Gastrocnemius medialis (tissue), 4 donors: ENCODE data around the gene FCHSD2. TPM values are rescaled to one million over a fixed set of nuclear protein-coding genes. Genes with fewer than 3 reads are reported as not detected.

Source experiments
- ATAC-seq, 2 donors: fragments of 150-250 bp; one replicate each; pipeline ENCODE4 v1.9.1; 2016
- DNase-seq, 2 donors: peaks; one replicate each; pipeline ENCODE4 v3.0.0-alpha.2; 2019
- H3K27ac ChIP-seq, 4 donors: fragments of 200-600 bp; sonication (generic); 1 replicate in 1 of 4; 2 replicates in 3 of 4; pipeline ENCODE4 v1.5.1; 2016 to 2018; ENCODE audit warnings: mild to moderate bottlenecking in 2 of 4, moderate library complexity in 1 of 4
- H3K27me3 ChIP-seq, 3 donors: fragments of 200-600 bp; sonication (generic) in 2 of 3; 1 replicate in 1 of 3; 2 replicates in 2 of 3; pipeline versions ENCODE4 v1.5.1 to v1.6.0; 2016 to 2019; ENCODE audit warnings: mild to moderate bottlenecking in 1 of 3, moderate library complexity in 1 of 3
- H3K36me3 ChIP-seq, 2 donors: fragments of 200-600 bp; sonication (generic) in 1 of 2; one replicate each; pipeline ENCODE4 v1.5.1; 2017 to 2018
- H3K4me1 ChIP-seq, 2 donors: fragments of 200-600 bp; sonication (generic) in 1 of 2; one replicate each; pipeline ENCODE4 v1.5.1; 2016 to 2017; ENCODE audit warnings: mild to moderate bottlenecking in 2 of 2
- H3K4me3 ChIP-seq, 4 donors: fragments of 200-600 bp; sonication (generic) in 3 of 4; 1 replicate in 1 of 4; 2 replicates in 3 of 4; pipeline ENCODE4 v1.5.1; 2016 to 2019; ENCODE audit warnings: mild to moderate bottlenecking in 2 of 4
- H3K9me3 ChIP-seq, 3 donors: fragments of 200-600 bp; sonication (generic) in 2 of 3; 1 replicate in 1 of 3; 2 replicates in 2 of 3; pipeline ENCODE4 v1.5.1; 2016 to 2019
- POLR2A ChIP-seq, 2 donors: fragments of 450-650 bp; IDR thresholded peaks; one replicate each; pipeline ENCODE4 v1.6.1; 2017; ENCODE audit warnings: antibody characterized with exemption in 2 of 2, mild to moderate bottlenecking in 2 of 2, moderate library complexity in 2 of 2
- in situ Hi-C, 4 donors: fragments of 200-750 bp; cut with MboI; loops; one replicate each; pipeline versions ENCODE4 v1.15.0 to v1.8.0; 2017; ENCODE audit warnings: low sequenced_read_pairs in 4 of 4
- intact Hi-C: fragments of 100-400 bp; cut with DNase I; formaldehyde crosslinking; loops from one replicate; pipeline ENCODE4 v1.15.1; 2023; ENCODE audit warnings: low total_unique reads
- total RNA-seq, 4 donors: library from RNA; depleted of rRNA; stranded (reverse); fragments of >200 nt; gene quantifications; one replicate each; pipeline versions ENCODE4 v1.1.0 to v1.2.3, GENCODE V29; 2016
- TF ChIP-seq, protein P1 (sequence below), 5 experiments: fragments of 450-650 bp in 3 of 5; fragments of 200-600 bp in 2 of 5; sonication (generic) in 2 of 5; IDR thresholded peaks in 4 of 5; conservative IDR thresholded peaks in 1 of 5; 1 replicate in 4 of 5; 2 replicates in 1 of 5; pipeline ENCODE4 v1.5.1; 2016 to 2019; ENCODE audit warnings: antibody characterized with exemption in 5 of 5, mild to moderate bottlenecking in 3 of 5, moderate library complexity in 3 of 5

The FCHSD2 gene
- total RNA-seq, 4 donors from 2014 or later: 5.6 to 10.0 (median 8.0) TPM

GRCh38 chr11:72826191-72826941 is 315.8 kb downstream of the FCHSD2 start:
- no peak for ATAC-seq
- intact Hi-C loops: loop anchor here (10.0 kb wide), 1 partner anchor 392 kb away; the partner anchor contains the start of gene CLPB
- in situ Hi-C loops: loop anchor here (5.0 to 25.0 kb wide), 2 partner anchors 351 to 461 kb away; no protein-coding TSS in a partner anchor
- Histone ChIP-seq H3K9me3 (no peaks in the 10 kb centered on the region), H3K27me3 (no peaks in the 10 kb centered on the region), H3K4me3 (no peak overlapping the region), H3K36me3 (no peaks in the 10 kb centered on the region), H3K4me1 (peaks cover 5% of the 10 kb centered on the region in 2 donors), H3K27ac (no peak overlapping the region)
- no peak for TF ChIP-seq POLR2A (IDR thresholded peaks at IDR 0.05)
- TF ChIP-seq, protein P1, sequence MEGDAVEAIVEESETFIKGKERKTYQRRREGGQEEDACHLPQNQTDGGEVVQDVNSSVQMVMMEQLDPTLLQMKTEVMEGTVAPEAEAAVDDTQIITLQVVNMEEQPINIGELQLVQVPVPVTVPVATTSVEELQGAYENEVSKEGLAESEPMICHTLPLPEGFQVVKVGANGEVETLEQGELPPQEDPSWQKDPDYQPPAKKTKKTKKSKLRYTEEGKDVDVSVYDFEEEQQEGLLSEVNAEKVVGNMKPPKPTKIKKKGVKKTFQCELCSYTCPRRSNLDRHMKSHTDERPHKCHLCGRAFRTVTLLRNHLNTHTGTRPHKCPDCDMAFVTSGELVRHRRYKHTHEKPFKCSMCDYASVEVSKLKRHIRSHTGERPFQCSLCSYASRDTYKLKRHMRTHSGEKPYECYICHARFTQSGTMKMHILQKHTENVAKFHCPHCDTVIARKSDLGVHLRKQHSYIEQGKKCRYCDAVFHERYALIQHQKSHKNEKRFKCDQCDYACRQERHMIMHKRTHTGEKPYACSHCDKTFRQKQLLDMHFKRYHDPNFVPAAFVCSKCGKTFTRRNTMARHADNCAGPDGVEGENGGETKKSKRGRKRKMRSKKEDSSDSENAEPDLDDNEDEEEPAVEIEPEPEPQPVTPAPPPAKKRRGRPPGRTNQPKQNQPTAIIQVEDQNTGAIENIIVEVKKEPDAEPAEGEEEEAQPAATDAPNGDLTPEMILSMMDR (IDR thresholded peaks at IDR 0.05 in 4 of 5, conservative IDR thresholded peaks at IDR 0.05 in 1 of 5): no peak
- no peak for DNase-seq

- no peaks in the 10 kb centered on the region for H3K9me3 ChIP-seq
- no peaks in the 10 kb centered on the region for H3K36me3 ChIP-seq
- DNase-seq (no peak), ATAC-seq (no peak)
- in situ Hi-C loops (loop anchor here (5.0 to 25.0 kb wide), 2 partner anchors 352 to 462 kb away; no protein-coding TSS in a partner anchor), intact Hi-C loops (loop anchor here (10.0 kb wide), 1 partner anchor 391 kb away; the partner anchor contains the start of gene CLPB)
- no peak overlapping the region for H3K4me3 ChIP-seq
- peaks cover 5 to 9% of the 10 kb centered on the region in 2 donors for H3K4me1 ChIP-seq
- no peaks in the 10 kb centered on the region for H3K27me3 ChIP-seq
- TF ChIP-seq POLR2A (IDR thresholded peaks at IDR 0.05): no peak
- TF ChIP-seq, protein P1 (IDR thresholded peaks at IDR 0.05 in 4 of 5, conservative IDR thresholded peaks at IDR 0.05 in 1 of 5): no peak
- no peak overlapping the region for H3K27ac ChIP-seq
These were observed 316.5 kb downstream of the FCHSD2 start for GRCh38 chr11:72825661-72826060.

DNA sequence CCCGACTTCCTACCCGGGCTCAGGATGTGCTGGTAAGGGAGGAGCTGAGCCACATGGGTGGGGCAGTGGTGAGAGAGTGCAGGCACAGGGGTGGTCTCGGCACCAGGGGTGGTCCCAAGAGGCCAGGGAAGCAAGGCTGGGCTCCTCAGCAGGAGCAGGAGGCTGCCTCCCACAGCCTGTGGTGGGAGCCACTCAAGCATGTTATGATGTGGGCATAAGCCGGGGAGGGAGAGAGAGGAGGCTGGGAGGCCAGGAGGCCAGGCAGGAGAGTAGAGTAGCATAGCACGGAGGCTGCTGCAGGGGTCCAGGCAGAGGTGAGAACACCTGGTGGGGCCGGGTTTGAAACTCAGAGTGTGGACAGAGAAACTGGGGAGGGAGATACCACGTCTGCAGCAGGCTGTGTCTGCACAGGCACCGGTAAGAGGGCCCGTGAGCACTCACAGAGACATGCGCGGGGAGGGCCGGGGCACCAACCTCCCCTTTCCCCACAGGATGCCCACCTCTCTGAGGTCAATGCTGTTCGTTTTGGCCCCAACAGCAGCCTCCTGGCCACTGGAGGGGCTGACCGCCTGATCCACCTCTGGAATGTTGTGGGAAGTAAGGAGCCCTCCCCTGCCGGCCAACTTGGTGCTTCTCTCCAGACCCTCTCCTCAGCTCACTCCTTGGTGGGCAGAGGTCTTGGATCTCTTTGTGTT is 317.2 kb downstream of the FCHSD2 start:
- TF ChIP-seq, protein P1 (IDR thresholded peaks at IDR 0.05 in 4 of 5, conservative IDR thresholded peaks at IDR 0.05 in 1 of 5): no peak
- TF ChIP-seq POLR2A (IDR thresholded peaks at IDR 0.05): no peak
- ATAC-seq: no peak
- H3K27ac ChIP-seq: no peak overlapping the region
- in situ Hi-C loops (loop anchor here (5.0 to 25.0 kb wide), 2 partner anchors 352 to 462 kb away; no protein-coding TSS in a partner anchor), intact Hi-C loops (loop anchor here (10.0 kb wide), 1 partner anchor 390 kb away; the partner anchor contains the start of gene CLPB)
- no peak overlapping the region for H3K4me3 ChIP-seq
- H3K9me3 ChIP-seq: no peaks in the 10 kb centered on the region
- peaks cover 5 to 9% of the 10 kb centered on the region in 2 donors for H3K4me1 ChIP-seq
- no peaks in the 10 kb centered on the region for H3K36me3 ChIP-seq
- DNase-seq: no peak
- no peaks in the 10 kb centered on the region for H3K27me3 ChIP-seq

GRCh38 chr11:72824020-72824419 is 318.1 kb downstream of the FCHSD2 start:
- Histone ChIP-seq H3K27me3 (no peaks in the 10 kb centered on the region), H3K9me3 (no peaks in the 10 kb centered on the region), H3K27ac (no peak overlapping the region), H3K4me1 (peaks cover 5 to 9% of the 10 kb centered on the region in 2 donors), H3K36me3 (no peaks in the 10 kb centered on the region), H3K4me3 (no peak overlapping the region)
- TF ChIP-seq, protein P1 (IDR thresholded peaks at IDR 0.05 in 4 of 5, conservative IDR thresholded peaks at IDR 0.05 in 1 of 5): no peak
- no peak for TF ChIP-seq POLR2A (IDR thresholded peaks at IDR 0.05)
- DNase-seq (no peak), ATAC-seq (no peak)
- in situ Hi-C loops: no loop called here
- intact Hi-C loops: loop anchor here (10.0 kb wide), 1 partner anchor 389 kb away; the partner anchor contains the start of gene CLPB
